NCI-H510A (cell line): ENCODE data around the gene ZNRD2.

Experiments used
- DNase-seq: peaks from one replicate; lab custom pipeline; 2025; lab: John Stamatoyannopoulos, UW

ZNRD2 gene

GRCh38 chr11:65573391-65574079 is 3.3 kb downstream of the ZNRD2 start:
- no peak for DNase-seq

GRCh38 chr11:65574109-65574810 is 4.0 kb downstream of the ZNRD2 start:
- peak; percentile 74 for DNase-seq

- DNase-seq = no peak
Observed at GRCh38 chr11:65574811-65575567, 4.7 kb downstream of the ZNRD2 start.

- DNase-seq = peak; percentile 56
Observed at GRCh38 chr11:65575568-65576231, 5.4 kb downstream of the ZNRD2 start, which contains the start of gene EHBP1L1. Gene EHBP1L1 (plus strand): TSS chr11:65576053. CDS start chr11:65576303, 250 bp downstream.

- DNase-seq = no peak
Observed at GRCh38 chr11:65576232-65576866, 6.1 kb downstream of the ZNRD2 start.

- DNase-seq = no peak
Observed at GRCh38 chr11:65576867-65577755, 6.8 kb downstream of the ZNRD2 start.

GRCh38 chr11:65577756-65578109 is 7.5 kb downstream of the ZNRD2 start:
- no peak for DNase-seq

GRCh38 chr11:65578134-65578533 is 7.9 kb downstream of the ZNRD2 start:
- no peak for DNase-seq

GRCh38 chr11:65578667-65579066 is 8.4 kb downstream of the ZNRD2 start:
- DNase-seq = no peak

GRCh38 chr11:65579291-65579690 is 9.0 kb downstream of the ZNRD2 start:
- DNase-seq = no peak

- no peak for DNase-seq
Observed at GRCh38 chr11:65580031-65580692, 9.9 kb downstream of the ZNRD2 start.

- DNase-seq = no peak
Observed at GRCh38 chr11:65580756-65581155, 10.5 kb downstream of the ZNRD2 start.

GRCh38 chr11:65581928-65582327 is 11.7 kb downstream of the ZNRD2 start:
- DNase-seq = no peak

GRCh38 chr11:65583589-65583988 is 13.3 kb downstream of the ZNRD2 start:
- no peak for DNase-seq

GRCh38 chr11:65584106-65584505 is 13.8 kb downstream of the ZNRD2 start:
- DNase-seq = no peak

GRCh38 chr11:65584723-65585171 is 14.5 kb downstream of the ZNRD2 start:
- DNase-seq = no peak

GRCh38 chr11:65585396-65586246 is 15.3 kb downstream of the ZNRD2 start:
- DNase-seq = no peak

- no peak for DNase-seq
Observed at GRCh38 chr11:65586247-65586630, 16.0 kb downstream of the ZNRD2 start.

GRCh38 chr11:65586676-65587075 is 16.4 kb downstream of the ZNRD2 start:
- no peak for DNase-seq
